Measurements from ENCODE around the gene IL4I1.

IL4I1 gene

DNA sequence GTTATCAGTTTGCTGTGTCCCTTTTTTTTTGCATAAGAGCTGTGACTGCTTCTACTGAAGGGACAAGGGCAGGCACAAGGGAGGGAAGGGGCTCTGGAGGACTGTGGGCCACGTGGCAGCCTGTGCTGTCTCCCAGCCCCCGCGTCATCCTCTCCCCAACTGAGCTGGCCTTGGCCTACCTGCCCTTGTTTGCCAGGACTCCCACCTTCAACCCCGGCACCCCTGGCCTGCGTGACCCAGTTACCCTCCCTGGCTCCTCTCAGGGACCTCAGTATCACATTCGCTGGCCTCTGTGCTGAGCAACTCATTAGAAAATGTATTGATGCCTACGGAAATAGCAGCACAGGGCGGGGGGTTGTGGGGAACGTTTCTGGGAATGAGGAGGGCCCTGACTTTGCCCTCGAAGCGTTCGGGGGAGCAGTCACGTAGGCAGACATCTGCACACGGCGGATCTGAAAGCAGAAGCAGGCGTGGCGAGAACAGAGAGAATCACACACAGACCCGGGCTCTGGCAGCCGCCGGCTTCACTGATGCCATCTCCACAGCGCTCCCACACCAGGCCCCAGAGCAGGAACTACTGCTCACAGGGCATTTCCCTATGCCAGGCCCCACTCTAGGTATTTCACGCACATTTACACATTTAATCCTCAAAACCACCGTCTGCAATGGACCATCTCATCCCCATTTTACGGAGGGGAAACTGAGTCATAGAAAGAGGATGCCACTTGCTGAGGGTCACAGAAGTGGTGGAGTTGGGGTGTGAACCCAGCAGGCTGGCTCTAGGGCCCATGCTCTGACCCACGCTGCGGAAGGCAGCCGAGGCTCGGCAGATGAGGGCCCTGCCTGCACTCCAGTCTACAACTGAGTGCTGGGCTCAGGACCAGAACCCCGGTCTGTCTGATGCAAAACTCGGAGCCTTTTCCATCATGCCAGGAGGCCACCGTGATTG, 26.6 kb upstream of the IL4I1 start:
- DNase-seq, result no peak

DNA sequence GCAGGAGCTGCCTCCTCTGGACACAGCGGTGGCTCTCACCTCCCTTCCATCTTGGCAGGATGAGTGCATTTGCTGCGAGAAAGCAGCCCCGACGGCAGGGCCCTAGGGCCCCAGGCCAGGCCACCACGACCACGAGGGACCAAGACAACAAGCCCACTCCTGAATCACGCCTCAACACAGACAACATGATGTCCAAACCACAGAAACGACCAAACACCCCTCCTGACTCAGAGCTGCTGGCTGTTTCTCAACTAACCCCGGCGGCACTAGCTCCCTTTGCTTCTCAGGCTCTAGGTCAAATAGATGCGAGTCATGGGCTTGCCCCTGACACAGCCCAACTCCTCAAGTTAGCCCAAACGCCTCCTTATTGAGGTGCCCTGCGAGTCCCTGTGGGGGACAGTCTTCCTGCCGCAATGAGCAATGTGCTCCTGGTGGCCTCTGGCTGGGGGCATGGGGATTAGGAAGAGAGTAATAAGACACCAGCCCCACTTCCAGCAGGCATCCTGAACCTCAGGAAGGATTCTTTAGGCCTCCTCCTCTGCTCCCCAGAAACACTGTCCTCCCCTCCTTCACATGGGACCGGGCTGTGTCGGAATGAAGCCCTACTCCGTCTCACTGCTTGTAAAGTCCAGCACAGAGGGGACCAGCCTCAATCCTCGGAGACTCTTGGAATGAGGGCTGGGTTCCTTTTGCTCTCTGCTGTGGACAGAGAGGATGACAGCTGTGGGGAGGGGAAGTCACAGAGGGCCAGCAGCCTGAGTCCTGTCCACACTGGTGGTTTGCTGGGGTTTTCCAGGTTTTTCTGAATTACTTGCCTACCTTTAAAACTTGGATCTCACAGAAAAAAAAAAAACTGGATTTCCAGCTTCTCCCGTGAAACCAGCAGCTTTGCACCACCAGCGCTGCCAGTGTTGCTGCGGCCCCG, 25.4 kb upstream of the IL4I1 start:
- DNase-seq, result no peak

DNA sequence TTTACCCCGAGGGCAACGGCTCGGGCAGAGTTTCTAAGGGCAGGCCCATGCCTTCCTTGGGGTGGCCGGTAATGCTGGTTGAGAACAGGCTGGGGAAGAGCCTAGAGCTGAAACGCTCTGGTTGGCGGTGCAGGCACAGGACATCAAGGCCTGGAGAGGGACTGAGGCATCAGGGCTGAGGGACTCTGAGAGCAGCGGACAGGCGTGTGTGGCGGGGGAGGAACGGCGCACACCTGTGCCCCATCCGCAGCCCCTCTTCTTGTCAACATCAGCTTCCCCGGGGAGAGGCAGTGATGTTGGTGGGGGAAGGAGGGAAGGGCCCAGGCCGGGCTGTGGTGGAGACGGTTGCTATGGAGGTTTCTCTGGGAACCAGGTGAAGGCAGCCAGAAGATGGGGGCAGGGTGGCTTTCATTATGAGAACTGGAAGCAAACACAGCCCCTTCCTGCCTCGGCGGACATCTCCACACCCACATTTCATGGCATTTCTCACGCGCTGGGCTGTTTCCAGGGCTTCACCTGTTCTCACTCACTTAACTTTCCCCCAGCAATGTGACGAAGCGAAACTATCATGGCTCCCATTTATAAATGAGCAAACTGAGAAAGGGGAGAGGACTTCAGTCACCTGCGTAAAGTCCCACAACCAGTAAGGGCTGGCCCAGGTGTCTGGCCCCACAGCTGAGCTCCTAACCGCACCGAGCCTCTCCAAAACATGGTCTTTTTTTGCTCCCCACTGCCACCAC, 24.1 kb upstream of the IL4I1 start:
- no peak for DNase-seq

DNA sequence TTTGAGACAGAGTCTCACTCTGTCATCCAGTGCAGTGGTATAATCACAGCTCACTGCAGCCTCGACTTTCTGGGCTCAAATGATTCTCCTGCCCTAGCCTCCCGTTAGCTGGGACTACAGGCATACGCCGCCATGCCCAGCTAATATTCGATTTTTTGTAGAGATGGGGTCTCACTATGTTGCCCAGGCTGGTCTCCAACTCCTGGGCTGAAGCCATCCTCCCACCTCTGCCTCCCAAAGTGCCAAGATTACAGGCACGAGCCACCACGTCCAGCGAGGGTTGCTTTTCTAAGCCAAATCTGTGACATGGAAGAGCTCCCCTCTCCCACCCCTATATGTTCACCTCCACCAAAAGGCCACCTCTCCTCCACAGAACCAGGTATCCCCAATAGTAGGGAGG, 21.4 kb upstream of the IL4I1 start:
- DNase-seq, result no peak

DNA sequence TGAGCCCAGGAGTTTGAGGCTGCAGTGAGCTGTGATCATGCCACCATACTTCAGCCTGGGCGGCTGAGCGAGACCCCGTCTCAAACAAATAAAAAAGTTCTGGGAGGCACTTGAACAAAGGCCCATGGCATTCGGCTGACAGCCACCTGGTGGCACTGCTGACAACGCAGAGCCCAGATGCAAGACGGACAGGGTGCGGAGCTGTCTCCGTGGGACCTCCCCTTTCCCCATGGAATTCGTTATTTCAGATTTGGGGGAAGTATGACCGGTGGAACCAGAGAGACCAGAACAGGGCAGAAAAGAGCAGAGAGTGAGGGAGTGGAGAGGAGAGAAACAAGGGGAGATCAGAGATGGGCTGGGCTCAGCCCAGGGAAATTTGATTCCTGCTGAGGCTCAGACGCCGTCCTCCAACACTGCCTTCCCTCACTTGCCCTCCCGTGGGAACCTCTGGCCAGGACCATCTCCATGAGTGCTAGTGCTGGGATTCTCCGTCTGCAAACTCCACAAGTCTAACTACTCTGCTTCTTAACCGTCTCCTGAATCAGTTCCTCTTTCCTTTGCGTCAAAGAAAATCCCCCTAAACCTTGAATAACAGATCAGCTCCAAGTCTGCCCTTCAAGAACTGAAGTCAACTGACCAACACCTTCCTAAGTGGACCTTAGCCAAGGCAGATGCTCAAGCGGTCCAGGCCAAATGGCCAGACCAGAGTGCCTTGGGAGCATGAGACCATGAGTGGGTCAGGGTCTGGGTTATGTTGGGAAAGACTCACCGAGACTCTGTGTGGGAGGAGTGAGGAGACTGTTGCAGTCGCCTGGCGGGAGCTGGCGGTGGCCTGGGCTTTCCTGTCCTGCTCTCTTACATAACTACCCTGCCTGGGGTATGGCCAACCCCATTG, 20.4 kb upstream of the IL4I1 start:
- no peak for DNase-seq

DNA sequence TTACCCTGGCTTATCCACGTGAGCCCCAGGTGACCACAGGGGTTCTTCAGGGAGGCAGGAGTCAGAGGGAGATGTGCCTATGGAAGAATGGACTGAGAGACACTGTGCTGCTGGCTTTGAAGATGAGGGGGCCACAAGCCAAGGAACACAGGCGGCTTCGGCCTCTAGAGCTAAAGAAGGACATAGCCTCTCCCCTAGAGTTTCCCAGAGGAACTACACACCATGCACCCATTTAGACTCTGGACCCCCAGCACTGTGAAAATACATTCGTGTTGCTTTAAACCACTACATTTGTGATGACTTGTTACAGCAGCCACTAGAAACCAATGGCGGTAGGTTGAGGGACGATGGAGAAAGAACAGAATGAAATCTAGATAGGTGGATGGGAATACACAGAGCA, 18.6 kb upstream of the IL4I1 start:
- no peak for DNase-seq

DNA sequence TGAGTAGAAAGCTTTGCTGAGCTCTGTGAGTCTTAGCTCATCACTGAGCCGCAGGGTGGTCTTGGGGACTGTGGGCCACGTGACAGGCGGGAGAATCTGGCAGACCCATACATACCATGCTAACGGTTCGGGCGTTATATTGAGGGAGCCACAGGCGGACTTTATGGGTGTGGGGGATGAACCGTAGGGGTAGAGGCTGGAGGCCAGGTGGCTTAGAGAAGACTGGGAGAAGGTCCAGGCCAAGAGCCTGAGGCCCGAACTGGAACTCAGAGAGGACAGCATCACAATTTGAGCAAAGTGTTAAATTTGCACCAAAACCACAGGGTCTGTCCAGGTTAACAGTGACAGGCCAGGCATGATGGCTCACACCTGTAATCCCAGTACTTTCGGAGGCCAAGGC, 17.0 kb upstream of the IL4I1 start:
- no peak for DNase-seq

DNA sequence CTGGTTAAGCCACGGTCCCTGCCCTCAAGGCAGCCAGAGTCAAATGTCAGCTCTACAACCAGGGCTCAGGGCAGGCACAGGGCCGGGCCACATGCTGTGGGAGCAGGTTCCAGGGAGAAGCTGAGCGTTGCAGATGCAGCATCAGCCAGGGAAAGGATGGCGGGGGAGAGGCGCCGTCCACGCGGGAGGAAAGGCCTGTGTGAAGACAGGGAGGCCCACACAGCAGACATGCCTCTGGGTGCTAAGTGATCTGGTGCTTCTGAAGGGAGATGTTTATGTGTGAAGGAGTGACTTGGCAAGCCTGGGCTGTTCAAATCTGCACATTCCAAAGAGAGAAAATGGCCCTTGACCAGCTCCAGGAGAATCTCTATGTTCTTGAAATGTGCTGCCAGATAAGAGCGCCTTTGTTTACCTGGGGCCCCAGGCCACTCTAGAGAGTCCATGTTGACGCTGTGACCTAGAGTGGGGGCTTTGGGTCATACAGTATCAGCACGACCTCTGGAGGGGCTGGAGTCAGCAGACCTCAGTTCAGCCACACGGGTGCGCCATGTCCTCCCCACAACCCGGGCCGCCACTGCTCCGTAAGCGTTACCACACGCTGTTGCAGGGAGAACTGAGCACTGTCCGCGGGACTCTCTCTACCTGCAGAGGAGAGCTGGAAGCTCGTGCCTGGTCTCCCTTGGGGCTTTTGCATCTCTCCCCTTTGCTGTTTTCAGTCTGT, 16.4 kb upstream of the IL4I1 start:
- no peak for DNase-seq

DNA sequence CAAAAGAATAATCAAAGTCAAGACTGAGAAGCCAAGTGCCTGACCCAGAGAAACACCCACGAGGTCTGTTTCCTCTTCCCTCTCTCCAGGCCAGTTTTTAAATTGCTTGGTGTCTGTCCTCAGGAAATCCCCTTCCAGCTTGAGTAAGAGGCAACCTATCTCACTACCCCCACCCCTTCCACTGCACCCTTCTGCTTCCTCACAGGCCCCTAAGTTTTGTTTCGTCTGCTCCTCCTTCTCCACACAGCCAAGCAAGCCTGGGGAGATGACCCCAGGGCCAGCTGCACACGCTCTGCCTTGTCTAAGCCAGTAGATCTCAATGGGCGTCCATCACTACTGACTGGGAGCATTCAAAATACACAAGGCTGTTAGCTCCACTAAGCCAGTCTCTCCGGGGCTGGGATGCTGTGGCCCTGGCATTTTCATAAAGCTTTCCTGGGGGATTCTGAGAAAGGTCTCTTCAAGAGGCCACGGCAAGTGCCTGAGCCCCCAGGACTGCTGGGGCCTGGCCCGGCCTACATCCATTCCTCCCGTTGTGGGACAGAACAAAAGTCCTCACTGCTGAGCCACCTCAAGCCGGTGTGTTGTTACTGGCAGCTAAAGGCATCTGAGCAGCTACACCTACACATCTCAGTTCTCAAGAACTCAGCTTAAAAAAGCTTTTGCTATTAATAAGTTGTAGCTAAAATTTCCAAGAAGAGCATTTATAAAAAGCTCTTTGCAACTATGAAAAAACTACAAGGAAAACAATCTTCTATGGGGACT, 14.9 kb upstream of the IL4I1 start:
- DNase-seq, result peak; percentile 28

DNA sequence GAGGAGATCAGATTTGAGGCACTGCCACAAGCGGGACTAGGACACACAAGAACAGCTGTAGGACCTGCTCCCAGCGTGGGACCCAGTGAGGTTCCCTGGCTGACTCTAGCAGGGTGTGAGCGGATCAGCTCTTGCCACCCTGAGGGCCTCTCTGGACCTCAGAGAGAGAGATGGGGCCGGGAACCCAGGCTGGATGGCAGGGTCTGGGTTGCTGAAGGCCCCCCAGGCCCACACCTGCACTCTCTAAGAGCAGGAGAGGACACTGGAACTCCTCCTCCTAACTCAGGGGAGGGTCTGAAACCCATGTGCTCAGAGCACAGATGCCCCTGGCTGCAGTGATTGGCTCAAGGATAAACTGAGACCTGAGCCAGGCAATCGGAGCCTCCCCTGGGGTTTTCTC, 13.5 kb upstream of the IL4I1 start:
- no peak for DNase-seq

DNA sequence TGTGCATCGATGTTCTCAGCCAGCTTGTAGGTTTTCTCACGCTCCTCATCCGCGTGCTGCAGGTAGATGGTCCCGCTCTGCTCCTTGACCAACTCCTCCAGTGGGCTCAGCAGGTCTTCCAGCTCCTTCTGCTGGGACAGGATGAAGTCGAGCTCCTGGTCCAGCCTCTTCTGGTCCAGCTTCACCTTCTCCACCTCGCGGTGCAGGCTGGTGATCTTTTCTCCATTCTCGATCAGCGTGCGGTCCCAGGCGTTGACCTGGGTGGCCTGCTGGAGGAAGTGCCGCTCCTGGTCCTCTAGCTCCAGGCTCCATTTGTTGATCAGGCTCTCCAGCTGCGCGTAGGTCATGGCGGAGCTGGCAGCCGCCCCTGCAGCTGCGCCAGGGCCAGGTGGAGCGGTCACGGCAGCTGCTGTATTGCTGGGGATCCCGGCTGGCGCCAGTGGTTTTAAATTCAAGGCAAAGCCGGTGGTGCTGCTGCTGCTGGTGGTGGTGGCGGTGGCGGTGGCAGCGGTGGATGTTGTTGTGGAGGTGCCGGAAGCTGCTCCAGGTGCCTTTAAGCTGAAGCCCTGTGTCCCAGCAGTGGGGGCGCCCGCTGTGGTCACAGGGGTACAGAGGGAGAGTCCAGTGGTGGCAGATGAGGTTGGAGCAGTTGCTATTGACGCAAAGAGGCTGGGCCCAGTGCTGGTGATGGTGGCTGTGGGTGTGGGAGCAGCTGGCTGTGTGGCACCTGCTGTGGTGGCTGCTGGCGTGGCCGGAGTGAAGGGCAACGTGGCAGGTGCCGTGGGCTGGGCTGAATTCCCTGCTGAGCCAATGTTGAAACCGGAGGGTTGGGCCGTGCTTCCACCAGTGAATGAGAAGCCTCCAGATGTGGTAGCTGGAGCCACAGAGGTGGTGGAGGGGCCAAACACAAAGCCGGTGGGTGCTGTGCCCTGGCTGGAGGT, 12.1 kb upstream of the IL4I1 start:
- DNase-seq, result peak; percentile 14

DNA sequence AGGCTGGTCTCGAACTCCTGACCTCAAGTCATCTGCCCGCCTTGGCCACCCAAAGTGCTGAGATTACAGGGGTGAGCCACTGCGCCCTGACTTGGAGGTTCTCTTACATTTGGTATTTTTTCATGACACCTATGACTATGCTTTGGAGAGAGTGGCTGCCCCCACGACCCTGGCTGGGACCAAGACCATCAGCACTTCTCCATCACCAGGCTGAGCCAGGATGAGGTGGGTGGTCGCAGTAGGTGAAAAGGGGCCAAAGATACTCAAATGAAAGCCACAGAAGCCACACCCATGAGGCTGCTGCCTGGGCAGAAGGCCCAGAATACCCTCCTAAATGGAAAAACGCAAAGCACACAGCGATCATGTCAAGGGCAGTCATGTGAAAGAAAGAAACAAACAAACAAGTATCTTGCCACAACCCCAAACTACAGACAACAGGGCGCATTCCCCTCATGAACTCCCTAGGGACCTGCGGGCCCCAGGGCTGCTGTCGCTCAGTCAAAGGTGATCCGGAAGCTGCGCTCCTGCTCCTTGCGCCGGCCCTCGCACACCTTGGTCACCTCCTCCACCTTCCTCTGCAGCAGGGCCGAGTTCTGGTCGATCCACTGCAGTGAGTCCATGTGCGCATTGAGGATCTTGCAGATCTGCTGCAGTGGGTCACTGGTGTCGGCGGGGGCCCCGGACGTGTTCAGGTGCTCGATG, 11.2 kb upstream of the IL4I1 start:
- no peak for DNase-seq

DNA sequence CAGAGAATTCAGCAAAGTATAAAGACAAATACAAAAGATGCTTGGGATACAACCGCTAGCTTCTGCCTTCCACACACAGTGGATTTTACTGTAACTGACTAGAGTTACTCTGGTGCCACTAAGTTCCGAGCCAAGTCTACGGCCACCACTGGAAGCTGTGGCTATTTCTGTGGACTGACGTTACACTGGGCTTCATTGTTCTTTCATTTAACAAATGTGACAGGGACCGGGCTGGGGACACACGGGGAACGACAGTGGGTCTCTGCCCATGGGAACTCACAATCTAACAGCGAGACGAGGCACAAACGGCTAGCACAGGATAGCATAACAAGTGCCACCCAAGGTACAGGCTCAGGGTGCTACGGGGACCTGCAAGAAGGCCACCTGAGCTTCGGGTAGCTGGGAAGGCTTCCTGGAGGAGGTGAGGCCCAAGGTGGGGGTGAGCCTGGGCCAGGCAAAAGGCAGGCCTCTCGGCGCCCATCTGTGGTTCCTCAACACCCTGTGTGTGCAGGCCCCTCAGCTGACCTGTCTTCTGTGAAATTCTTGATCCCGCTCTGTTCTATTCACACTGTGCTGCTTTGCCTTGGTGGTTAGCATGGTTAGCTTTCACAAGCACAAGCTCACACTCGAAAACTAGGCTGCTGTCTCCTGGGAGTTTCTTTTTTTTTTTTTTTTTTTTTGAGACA, 10.3 kb upstream of the IL4I1 start:
- DNase-seq, result no peak

DNA sequence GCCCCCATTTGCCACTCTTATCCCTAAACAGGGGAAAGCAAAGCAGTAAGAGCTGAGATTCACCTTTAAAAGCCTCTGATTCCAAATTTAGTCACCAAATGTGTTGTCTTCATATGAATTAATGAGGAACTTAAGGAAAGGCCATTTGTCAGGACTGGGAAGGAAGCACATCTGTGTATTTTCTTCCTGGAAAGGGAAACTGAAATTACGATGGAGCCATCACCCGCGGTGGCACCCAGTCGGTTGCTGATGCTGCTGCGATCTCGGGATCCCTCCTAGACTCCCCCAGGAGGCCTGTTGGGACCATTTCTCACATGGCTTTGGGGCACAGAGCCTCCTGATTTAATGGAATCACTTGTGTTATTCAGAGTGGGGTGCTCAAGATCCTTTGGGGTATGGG, 7.4 kb upstream of the IL4I1 start:
- DNase-seq, result no peak

DNA sequence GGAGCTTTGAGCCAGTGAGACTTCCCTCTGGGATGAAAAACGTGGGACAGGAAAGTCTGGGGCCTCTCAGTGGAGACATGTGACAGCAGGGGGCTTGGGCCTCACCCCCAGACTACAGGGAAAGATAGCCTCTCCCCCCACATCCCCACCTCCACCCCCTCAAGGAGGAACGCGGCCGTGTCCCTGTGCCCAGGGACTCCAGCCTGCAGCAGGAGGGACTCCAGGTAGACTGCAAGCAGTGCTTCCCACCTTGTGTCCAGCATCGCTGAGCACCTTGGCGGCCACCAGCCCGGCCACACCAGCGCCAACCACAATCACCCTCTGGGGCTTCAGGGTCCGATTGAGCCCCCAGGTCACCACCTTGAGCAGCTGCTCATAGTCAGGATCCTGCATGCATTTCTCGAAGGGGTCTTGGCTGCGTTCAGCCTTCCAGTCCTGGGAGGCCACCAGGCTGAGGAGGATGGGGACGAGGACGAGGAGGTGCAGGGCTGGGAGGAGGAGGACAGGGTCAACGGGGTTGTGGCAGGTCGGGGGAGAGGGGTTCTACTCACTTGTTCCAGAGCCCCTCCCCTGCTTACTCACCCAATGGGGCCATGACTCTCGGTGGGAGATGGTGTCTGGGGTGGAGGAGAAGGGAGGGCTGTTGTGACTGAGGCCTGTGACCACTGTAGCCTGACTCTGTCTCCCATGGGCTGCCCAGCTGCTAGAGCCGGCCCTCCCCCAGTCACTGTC, 955 bp downstream of the IL4I1 start:
- DNase-seq, result peak; percentile 15

DNA sequence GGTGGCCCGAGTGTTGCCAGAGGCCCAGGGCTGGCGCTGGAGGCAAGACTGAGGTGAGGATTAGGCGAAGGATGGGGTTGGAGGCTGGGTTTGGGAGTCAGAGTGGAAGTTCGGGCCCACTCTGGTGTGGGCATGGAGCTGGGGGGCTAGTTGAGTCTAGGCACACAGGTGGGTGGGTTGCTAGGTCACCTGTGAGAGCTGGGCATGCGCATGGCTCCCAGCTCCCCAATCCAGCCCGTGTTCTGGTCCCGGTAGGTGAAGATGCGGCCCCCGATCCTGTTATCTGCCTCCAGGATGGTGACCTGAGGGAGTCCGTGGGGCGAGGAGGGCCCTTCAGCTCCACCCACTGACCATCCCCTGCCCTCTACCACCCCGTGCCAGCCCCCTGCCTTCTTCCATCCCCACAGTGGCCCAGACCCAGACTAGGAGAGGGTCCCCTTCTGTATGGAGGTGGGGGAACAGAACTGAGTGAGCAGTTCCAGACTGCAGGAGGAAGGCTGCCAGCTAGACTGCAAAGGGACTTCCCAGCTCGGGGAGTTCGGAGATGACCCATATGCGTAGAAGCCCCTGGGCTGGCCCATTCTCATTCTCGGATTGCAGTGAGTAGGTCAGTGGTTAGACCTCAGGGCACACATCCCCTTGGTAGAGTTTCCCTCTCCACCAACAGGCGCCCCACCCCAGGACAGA, 1.7 kb downstream of the IL4I1 start:
- DNase-seq, result peak; percentile 25
